Tibial nerve (tissue), 4 donors: ENCODE results near the gene FOXE3. TPM values are rescaled to one million over a fixed set of nuclear protein-coding genes. Genes with fewer than 3 reads are reported as not detected.

Source experiments
- DNase-seq, 2 donors: peaks; one replicate each; pipeline ENCODE4 v3.0.0-alpha.2; 2019; ENCODE audit warnings: low spot score in 2 of 2
- H3K27ac ChIP-seq, 4 donors: fragments of 200-600 bp; sonication (generic) in 3 of 4; one replicate each; pipeline ENCODE4 v1.5.1; 2017 to 2019; ENCODE audit warnings: mild to moderate bottlenecking in 1 of 4
- H3K27me3 ChIP-seq, 2 donors: fragments of 200-600 bp; sonication (generic) in 1 of 2; one replicate each; pipeline versions ENCODE4 v1.5.1 to v1.6.0; 2017 to 2019
- H3K36me3 ChIP-seq, 3 donors: fragments of 200-600 bp; sonication (generic); one replicate each; pipeline ENCODE4 v1.5.1; 2018 to 2019
- H3K4me1 ChIP-seq, 4 donors: fragments of 200-600 bp; sonication (generic) in 3 of 4; one replicate each; pipeline ENCODE4 v1.5.1; 2017 to 2019
- H3K4me3 ChIP-seq, 4 donors: fragments of 200-600 bp; sonication (generic) in 3 of 4; one replicate each; pipeline ENCODE4 v1.5.1; 2017 to 2019; ENCODE audit warnings: mild to moderate bottlenecking in 1 of 4, moderate library complexity in 1 of 4
- H3K9me3 ChIP-seq, 4 donors: fragments of 200-600 bp; sonication (generic) in 3 of 4; one replicate each; pipeline ENCODE4 v1.5.1; 2017 to 2019
- CTCF ChIP-seq, 5 experiments: fragments of 200-600 bp in 3 of 5; fragments of 450-650 bp in 2 of 5; sonication (generic) in 3 of 5; IDR thresholded peaks; one replicate each; pipeline ENCODE4 v1.5.1; 2016 to 2019; ENCODE audit warnings: antibody characterized with exemption in 5 of 5, mild to moderate bottlenecking in 3 of 5, moderate library complexity in 2 of 5
- EP300 ChIP-seq, 2 donors: sonication (generic); formaldehyde crosslinking; IDR thresholded peaks; one replicate each; pipeline ENCODE4 v1.6.1; 2017; ENCODE audit warnings: antibody characterized with exemption in 2 of 2, mild to moderate bottlenecking in 1 of 2
- POLR2A ChIP-seq, 2 donors: fragments of 450-650 bp; IDR thresholded peaks; one replicate each; pipeline ENCODE4 v1.6.1; 2017; ENCODE audit warnings: antibody characterized with exemption in 2 of 2, mild to moderate bottlenecking in 2 of 2, moderate library complexity in 2 of 2
- WGBS, 2 donors: methylation state at CpG; one replicate each; pipeline ENCODE4 v1.1.5; 2018; 5-methylcytosine and 5-hydroxymethylcytosine counted together
- total RNA-seq, 4 donors: library from RNA; depleted of rRNA; stranded (reverse); fragments of >200 nt; gene quantifications; one replicate each; pipeline ENCODE4 v1.1.0, GENCODE V29; 2016

FOXE3 gene
- total RNA-seq, 4 donors from 2014 or later = 0.21 to 0.98 TPM; not detected in 2

- Histone ChIP-seq H3K4me3 (no peak overlapping the region), H3K36me3 (no peaks in the 10 kb centered on the region), H3K27ac (no peak overlapping the region), H3K9me3 (no peaks in the 10 kb centered on the region), H3K27me3 (no peaks in the 10 kb centered on the region), H3K4me1 (no peaks in the 10 kb centered on the region)
- no peak for DNase-seq
- 33 to 41% methylated on average over 3 of the region's 3 CpGs for WGBS, 2 donors
- TF ChIP-seq EP300 (IDR thresholded peaks at IDR 0.05) = no peak
- TF ChIP-seq CTCF (IDR thresholded peaks at IDR 0.05) = no peak
- TF ChIP-seq POLR2A (IDR thresholded peaks at IDR 0.05) = no peak
These were observed 20.7 kb upstream of the FOXE3 start for GRCh38 chr1:47395433-47395832.

GRCh38 chr1:47396671-47397196, 19.4 kb upstream of the FOXE3 start:
- DNase-seq = no peak
- WGBS, 2 donors = 82 to 96% methylated on average over 5 to 6 of the region's 6 CpGs

GRCh38 chr1:47399138-47399845, 16.8 kb upstream of the FOXE3 start:
- Histone ChIP-seq H3K4me3 (no peak overlapping the region), H3K27ac (no peak overlapping the region), H3K9me3 (no peaks in the 10 kb centered on the region), H3K36me3 (no peaks in the 10 kb centered on the region), H3K4me1 (no peaks in the 10 kb centered on the region), H3K27me3 (no peaks in the 10 kb centered on the region)
- no peak for DNase-seq
- TF ChIP-seq CTCF (IDR thresholded peaks at IDR 0.05) (no peak), POLR2A (IDR thresholded peaks at IDR 0.05) (no peak), EP300 (IDR thresholded peaks at IDR 0.05) (no peak)
- WGBS, 2 donors = 93 to 94% methylated on average over 4 of the region's 4 CpGs

More at GRCh38 chr1:47396671-47397196, 19.4 kb upstream of the FOXE3 start:
- Histone ChIP-seq H3K36me3 (no peaks in the 10 kb centered on the region), H3K9me3 (no peaks in the 10 kb centered on the region), H3K27me3 (no peaks in the 10 kb centered on the region), H3K4me3 (no peak overlapping the region), H3K4me1 (no peaks in the 10 kb centered on the region), H3K27ac (no peak overlapping the region)
- TF ChIP-seq POLR2A (IDR thresholded peaks at IDR 0.05) = no peak

- H3K9me3 ChIP-seq = no peaks in the 10 kb centered on the region
- H3K27me3 ChIP-seq = no peaks in the 10 kb centered on the region
- no peak overlapping the region for H3K4me3 ChIP-seq
- no peaks in the 10 kb centered on the region for H3K4me1 ChIP-seq
- no peak for TF ChIP-seq POLR2A (IDR thresholded peaks at IDR 0.05)
- TF ChIP-seq EP300 (IDR thresholded peaks at IDR 0.05) = no peak
- TF ChIP-seq CTCF (IDR thresholded peaks at IDR 0.05) = no peak
- DNase-seq = no peak
- H3K36me3 ChIP-seq = no peaks in the 10 kb centered on the region
- H3K27ac ChIP-seq = no peak overlapping the region
- WGBS, 2 donors = 84 to 87% methylated on average over 4 of the region's 4 CpGs
These were observed 16.3 kb upstream of the FOXE3 start for GRCh38 chr1:47399846-47400155.

- no peaks in the 10 kb centered on the region for H3K4me1 ChIP-seq
- DNase-seq = no peak
These were observed 14.3 kb upstream of the FOXE3 start for GRCh38 chr1:47401761-47402160.

More at GRCh38 chr1:47401761-47402160, 14.3 kb upstream of the FOXE3 start:
- Histone ChIP-seq H3K27me3 (no peaks in the 10 kb centered on the region), H3K27ac (no peak overlapping the region), H3K9me3 (no peaks in the 10 kb centered on the region), H3K36me3 (no peaks in the 10 kb centered on the region), H3K4me3 (no peak overlapping the region)
- WGBS, 2 donors = 91 to 96% methylated on average over 4 of the region's 4 CpGs
- no peak for TF ChIP-seq CTCF (IDR thresholded peaks at IDR 0.05)
- no peak for TF ChIP-seq EP300 (IDR thresholded peaks at IDR 0.05)
- TF ChIP-seq POLR2A (IDR thresholded peaks at IDR 0.05) = no peak
